Skeletal muscle cell (primary cell): ENCODE data around the gene KRTAP4-7.
"Not testable (repeated sequence)": the region's sequence is repeated elsewhere in the genome, so short reads cannot be mapped to it uniquely, and the experiment has no call there.

Source experiments
- DNase-seq: peaks from one replicate; pipeline ENCODE4 v3.0.0-alpha.2; 2010; ENCODE audit warnings: low read depth
- H3K4me3 ChIP-seq: 2 replicates; pipeline ENCODE4 v1.5.1; 2011; ENCODE audit warnings: low read depth, mild to moderate bottlenecking, control low read depth, low read length, moderate library complexity

Gene KRTAP4-7

DNA sequence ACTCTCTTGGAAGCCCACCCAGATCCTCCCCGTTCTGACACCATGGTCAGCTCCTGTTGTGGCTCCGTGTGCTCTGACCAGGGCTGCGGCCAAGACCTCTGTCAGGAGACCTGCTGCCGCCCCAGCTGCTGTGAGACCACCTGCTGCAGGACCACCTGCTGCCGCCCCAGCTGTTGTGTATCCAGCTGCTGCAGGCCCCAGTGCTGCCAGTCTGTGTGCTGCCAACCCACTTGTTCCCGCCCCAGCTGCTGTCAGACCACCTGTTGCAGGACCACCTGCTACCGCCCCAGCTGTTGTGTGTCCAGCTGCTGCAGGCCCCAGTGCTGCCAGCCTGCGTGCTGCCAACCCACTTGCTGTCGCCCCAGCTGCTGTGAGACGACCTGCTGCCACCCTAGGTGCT, 21.4 kb downstream of the KRTAP4-7 start, which contains the start of gene KRTAP4-9:
KRTAP4-9 (plus strand) TSS at position 43 of the 400 bp plus-strand sequence; CDS start at position 43, 0 bp downstream.
- H3K4me3 ChIP-seq, DNase-seq: not testable (repeated sequence)

DNA sequence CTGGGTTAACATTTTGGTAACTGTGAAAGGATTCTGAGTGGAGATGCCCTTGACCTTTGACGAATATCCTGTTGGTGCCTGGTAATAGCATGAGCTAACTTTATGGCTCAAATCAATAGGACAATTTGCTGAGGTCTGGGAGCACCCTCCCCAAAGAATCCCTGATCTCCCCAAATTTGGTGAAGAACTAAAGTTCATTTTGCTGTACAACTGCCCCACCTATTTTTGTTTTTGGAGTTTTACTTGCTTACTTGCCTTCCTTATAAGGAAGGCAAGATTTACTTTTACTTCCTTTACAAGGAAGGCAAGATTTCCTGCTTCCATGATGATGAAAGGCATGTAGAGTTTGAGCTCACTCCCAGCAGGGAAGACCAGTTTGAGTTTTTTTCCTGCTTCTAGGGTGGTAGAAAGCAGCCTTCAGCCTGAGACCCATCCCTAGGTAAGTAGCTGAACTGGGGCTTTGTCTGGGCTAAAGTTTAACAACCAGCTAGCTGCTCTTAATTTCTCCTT, 24.0 kb downstream of the KRTAP4-7 start:
- DNase-seq, result no peak
- H3K4me3 ChIP-seq, result no peak overlapping the region

GRCh38 chr17:41108728-41109386, 24.9 kb downstream of the KRTAP4-7 start:
- not testable (repeated sequence) for DNase-seq

GRCh38 chr17:41111151-41111885, 27.4 kb downstream of the KRTAP4-7 start:
- no peak overlapping the region for H3K4me3 ChIP-seq
- no peak for DNase-seq

More at GRCh38 chr17:41108728-41109386, 24.9 kb downstream of the KRTAP4-7 start:
- not testable (repeated sequence) for H3K4me3 ChIP-seq

DNA sequence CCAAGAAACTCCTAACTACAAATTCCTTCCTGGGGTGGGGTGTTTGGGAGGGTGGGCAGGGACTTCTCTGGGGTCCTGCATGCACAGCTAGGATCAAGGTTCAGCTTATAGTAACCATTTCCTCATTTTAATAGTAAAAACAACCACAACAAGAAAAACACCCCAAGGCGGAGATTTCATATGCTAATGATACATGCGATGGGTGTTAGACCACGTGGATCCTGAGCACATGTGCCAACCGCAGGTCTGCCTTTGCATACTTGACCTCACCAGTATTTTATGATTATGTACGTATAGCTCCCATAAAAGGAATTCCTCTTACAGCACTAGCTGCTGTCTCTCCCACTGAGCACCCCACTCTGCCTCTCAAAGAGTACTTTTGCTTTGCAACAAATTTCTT, 32.3 kb downstream of the KRTAP4-7 start:
- no peak overlapping the region for H3K4me3 ChIP-seq
- DNase-seq, result no peak

DNA sequence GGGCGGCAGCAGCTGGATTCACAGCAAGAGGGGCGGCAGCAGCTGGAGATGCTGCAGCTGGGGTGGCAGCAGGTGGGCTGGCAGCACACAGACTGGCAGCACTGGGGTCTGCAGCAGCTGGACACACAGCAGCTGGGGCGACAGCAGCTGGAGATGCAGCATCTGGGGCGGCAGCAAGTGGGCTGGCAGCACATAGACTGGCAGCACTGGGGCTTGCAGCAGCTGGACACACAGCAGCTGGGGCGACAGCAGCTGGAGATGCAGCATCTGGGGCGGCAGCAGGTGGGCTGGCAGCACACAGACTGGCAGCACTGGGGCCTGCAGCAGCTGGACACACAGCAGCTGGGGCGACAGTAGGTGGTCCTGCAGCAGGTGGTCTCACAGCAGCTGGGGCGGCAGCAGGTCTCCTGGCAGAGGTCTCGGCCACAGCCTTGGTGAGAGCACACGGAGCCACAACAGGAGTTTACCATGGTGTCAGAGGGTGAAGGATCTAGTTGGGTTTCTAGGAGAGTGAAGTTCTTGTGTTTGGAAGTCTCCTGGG, 34.0 kb downstream of the KRTAP4-7 start, which contains the start of gene KRTAP4-11:
KRTAP4-11 (minus strand) TSS at position 528 of the 541 bp plus-strand sequence; CDS start at position 470, 58 bp downstream.
- H3K4me3 ChIP-seq, result not testable (repeated sequence)

DNA sequence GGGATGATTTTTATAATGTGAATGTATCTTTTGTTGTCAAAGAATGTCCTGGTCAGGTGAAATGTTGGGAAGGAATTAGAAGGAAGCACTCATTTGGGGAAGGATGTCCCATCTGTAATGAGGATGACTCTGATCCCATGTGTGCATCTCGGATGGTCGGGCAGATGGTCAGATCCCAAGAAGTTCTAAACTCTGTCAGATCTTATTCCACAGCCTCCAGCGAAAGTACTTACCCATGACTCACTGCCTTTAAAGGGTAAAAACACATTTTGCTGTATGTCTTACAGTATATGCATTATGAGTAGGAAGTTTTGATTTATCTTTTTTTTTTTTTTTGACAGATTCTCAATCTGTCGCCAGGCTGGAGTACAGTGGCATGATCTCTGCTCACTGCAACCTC, 34.8 kb downstream of the KRTAP4-7 start:
- no peak overlapping the region for H3K4me3 ChIP-seq
- DNase-seq, result no peak

More for the DNA sequence above, 34.0 kb downstream of the KRTAP4-7 start, which contains the start of gene KRTAP4-11:
- DNase-seq, result not testable (repeated sequence)

DNA sequence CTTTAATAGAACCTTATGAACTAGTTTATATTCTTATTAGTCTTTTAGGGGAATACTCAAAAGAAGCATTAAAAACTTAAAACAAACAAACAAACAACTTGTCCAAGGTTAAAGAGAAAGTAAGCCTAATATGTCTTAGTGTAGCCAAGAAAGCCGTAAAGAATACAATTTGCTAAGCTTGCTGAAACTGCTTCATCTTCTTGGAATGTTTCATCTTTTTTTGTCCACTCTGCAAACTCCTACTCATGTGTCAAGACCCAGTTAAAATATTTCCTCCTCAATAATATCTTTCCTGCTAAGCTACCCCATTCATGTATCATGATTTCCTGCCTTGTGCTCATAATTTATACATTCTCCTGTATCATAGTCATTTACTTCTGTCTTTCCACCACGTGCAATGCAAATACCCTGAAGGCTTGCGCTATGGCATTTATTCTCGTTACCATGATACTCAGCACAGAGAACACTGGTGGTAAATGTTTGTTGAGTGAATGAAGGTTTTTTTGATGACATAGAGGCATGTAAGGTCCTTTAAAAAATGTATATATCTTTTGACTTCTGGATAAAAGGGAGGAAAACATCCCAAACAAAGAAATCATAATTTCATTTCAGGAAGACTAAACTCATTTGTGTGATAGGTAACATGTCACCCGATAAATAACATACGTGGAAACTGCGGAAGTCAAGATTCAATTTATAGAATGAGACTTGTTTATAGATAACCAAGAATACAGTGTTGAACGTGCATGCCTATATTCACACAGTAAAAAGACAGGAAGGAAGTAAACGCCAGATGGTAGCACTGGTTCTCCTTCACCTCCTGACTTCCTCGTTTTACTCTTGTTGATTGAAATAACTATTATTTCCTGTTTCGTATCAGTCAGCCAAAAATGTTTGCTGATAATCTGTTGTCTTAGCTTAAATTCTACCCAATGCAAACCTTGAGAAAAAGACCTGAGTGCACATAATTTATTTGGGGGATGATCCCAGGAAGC, 36.0 kb downstream of the KRTAP4-7 start:
- H3K4me3 ChIP-seq, DNase-seq: not testable (repeated sequence)

- no peak overlapping the region for H3K4me3 ChIP-seq
- no peak for DNase-seq
Measured at GRCh38 chr17:41121742-41122141, 37.8 kb downstream of the KRTAP4-7 start.

GRCh38 chr17:41123292-41123990, 39.5 kb downstream of the KRTAP4-7 start:
- not testable (repeated sequence) for H3K4me3 ChIP-seq, DNase-seq

- DNase-seq, H3K4me3 ChIP-seq: not testable (repeated sequence)
Measured at GRCh38 chr17:41123991-41124371, 40.0 kb downstream of the KRTAP4-7 start, which contains the start of gene KRTAP4-12. TSS of gene KRTAP4-12 (minus strand) at chr17:41124182. CDS start at chr17:41124122, 60 bp downstream.

- H3K4me3 ChIP-seq, result no peak overlapping the region
- DNase-seq, result no peak
Measured at GRCh38 chr17:41125064-41125463, 41.1 kb downstream of the KRTAP4-7 start.

- no peak overlapping the region for H3K4me3 ChIP-seq
- no peak for DNase-seq
Measured at GRCh38 chr17:41126412-41126811, 42.5 kb downstream of the KRTAP4-7 start.

- no peak for DNase-seq
- no peak overlapping the region for H3K4me3 ChIP-seq
Measured at GRCh38 chr17:41127371-41127770, 43.4 kb downstream of the KRTAP4-7 start.

GRCh38 chr17:41131979-41132378, 48.0 kb downstream of the KRTAP4-7 start:
- no peak for DNase-seq
- H3K4me3 ChIP-seq, result no peak overlapping the region

DNA sequence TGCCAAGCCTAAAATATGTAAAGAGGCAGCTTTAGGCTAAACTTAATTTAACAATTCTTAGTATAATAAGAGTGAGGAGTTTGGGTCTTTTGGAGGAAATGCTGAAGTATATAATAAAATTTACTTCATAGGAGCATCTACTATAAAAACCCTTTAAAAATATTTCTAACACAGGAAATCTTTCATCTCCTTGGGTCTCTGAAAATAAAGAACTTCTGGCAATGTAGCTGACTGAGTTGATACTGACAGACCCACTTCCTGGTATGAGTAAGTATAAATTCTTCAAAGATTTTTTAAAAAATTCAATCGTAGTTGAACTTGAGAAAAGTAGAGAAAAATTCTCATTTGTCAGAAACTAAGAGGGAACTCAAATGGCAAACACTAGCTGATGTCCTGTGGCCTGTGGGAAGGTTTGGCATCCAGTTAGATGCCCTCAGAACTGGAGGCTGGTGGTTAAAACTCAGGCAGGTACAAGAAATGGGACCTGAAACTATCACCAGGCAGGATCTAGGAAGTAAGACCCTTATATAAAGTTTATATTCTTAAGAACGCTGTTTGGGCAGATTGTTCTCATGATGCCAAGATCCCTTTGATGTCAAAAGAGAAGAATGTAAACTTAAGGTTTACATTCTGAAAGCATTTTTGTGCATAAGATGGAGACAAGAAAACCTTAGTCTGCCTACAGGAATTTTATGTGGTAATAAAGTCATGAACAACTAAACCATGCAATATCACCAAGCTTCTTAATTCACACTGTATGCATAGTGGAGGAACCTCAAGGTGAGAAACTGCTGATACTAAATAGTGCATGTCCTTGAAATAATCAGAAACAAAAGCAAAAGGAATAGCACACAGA, 50.2 kb downstream of the KRTAP4-7 start:
- H3K4me3 ChIP-seq, result no peak overlapping the region

More for the DNA sequence above, 50.2 kb downstream of the KRTAP4-7 start:
- no peak for DNase-seq
